ENCODE data around the gene FGD1.

Gene FGD1

DNA sequence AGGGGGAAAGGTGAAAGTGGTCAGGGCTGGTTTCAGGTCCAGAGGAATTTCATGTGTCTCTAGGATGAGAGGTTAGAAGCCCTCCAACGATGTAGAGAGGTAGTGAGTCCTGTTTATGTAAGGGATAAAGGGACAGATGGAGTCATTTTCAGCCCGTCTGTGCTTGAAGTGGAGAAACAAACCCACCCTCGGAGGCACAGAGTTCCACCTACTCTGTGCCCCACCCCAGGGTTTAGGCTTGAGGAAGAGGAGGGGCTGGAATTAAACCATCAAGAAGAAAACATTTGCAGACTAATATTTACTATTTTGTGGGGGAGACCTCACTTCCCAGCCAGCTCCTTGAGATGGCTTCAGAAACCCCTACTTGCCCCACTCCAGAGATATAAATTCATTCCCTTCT lies 33.1 kb upstream of the FGD1 start:
- H3K4me3 ChIP-seq (ENCODE audit: low read depth, low read length), result peak overlapping the region; percentile 82
- TF ChIP-seq, protein P1, sequence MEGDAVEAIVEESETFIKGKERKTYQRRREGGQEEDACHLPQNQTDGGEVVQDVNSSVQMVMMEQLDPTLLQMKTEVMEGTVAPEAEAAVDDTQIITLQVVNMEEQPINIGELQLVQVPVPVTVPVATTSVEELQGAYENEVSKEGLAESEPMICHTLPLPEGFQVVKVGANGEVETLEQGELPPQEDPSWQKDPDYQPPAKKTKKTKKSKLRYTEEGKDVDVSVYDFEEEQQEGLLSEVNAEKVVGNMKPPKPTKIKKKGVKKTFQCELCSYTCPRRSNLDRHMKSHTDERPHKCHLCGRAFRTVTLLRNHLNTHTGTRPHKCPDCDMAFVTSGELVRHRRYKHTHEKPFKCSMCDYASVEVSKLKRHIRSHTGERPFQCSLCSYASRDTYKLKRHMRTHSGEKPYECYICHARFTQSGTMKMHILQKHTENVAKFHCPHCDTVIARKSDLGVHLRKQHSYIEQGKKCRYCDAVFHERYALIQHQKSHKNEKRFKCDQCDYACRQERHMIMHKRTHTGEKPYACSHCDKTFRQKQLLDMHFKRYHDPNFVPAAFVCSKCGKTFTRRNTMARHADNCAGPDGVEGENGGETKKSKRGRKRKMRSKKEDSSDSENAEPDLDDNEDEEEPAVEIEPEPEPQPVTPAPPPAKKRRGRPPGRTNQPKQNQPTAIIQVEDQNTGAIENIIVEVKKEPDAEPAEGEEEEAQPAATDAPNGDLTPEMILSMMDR (IDR thresholded peaks at IDR 0.05; ENCODE audit: low read depth, low read length, missing control alignments), result no peak
- DNase-seq (ENCODE audit: low read depth), result no peak
- in situ Hi-C loops (cut with HindIII; ENCODE audit: low sequenced_read_pairs), result no loop called here

DNA sequence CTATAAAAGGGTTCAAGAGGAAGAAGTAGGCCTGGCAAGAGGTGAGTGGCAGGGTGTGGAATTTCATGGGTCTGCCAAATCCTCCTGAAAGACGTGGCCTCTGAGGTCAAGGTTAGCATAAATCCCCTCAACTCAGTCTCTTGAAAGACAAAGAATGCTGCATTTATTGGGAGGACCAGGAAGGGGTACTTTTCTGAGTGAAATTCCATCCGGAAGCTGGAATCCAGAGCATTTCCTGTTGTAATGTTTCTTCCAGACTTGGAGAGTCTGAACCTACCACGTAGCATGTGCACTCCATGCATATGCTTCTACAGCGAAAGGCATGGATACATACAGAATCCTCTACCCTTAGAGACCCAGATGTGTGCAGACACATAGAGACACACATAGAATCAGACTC lies 13.4 kb upstream of the FGD1 start:
- in situ Hi-C loops (cut with HindIII; ENCODE audit: low sequenced_read_pairs), result no loop called here
- no peak for DNase-seq (ENCODE audit: low read depth)
- TF ChIP-seq, protein P1 (IDR thresholded peaks at IDR 0.05; ENCODE audit: low read depth, low read length, missing control alignments), result no peak
- no peak overlapping the region for H3K4me3 ChIP-seq (ENCODE audit: low read depth, low read length)

DNA sequence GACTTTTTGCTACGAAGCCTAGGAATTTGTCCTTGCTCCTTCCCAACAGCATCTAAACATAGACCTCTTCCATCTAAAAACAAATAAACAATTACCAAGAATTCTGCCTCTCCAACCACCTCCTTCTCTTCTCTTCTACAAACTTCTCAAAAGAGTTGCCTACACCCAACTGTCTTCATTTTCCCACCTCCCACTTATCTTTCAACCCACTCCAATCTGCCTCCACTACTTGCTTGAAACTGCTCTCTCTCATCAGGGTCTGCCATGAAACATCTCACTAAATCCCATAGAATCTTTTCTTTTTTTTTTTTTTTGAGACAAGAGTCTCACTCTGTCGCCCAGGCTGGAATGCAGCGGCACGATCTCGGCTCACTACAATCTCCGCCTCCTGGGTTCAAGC lies 902 bp upstream of the FGD1 start:
- in situ Hi-C loops (cut with HindIII; ENCODE audit: low sequenced_read_pairs), result no loop called here
- H3K4me3 ChIP-seq (ENCODE audit: low read depth, low read length), result no peak overlapping the region
- TF ChIP-seq, protein P1 (IDR thresholded peaks at IDR 0.05; ENCODE audit: low read depth, low read length, missing control alignments), result no peak
- no peak for DNase-seq (ENCODE audit: low read depth)

DNA sequence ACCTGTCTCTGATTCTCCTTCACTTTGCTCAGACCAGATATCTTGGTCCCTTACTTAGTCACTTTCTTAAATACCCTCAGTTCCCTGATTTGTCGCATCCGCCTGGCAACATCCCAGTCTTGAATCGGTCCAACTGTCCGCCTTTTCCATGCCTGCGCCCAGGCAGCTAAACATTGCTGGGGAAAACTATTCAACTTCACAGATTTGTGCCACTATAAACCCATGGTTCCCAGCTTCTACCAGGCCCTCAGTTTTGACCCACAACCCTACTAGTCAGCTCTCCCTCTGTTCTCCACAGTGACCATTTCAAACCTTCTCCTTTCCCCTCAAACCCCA lies 451 bp upstream of the FGD1 start:
- in situ Hi-C loops (cut with HindIII; ENCODE audit: low sequenced_read_pairs), result no loop called here
- H3K4me3 ChIP-seq (ENCODE audit: low read depth, low read length), result peak overlapping the region; percentile 57
- no peak for DNase-seq (ENCODE audit: low read depth)
- TF ChIP-seq, protein P1 (IDR thresholded peaks at IDR 0.05; ENCODE audit: low read depth, low read length, missing control alignments), result no peak

DNA sequence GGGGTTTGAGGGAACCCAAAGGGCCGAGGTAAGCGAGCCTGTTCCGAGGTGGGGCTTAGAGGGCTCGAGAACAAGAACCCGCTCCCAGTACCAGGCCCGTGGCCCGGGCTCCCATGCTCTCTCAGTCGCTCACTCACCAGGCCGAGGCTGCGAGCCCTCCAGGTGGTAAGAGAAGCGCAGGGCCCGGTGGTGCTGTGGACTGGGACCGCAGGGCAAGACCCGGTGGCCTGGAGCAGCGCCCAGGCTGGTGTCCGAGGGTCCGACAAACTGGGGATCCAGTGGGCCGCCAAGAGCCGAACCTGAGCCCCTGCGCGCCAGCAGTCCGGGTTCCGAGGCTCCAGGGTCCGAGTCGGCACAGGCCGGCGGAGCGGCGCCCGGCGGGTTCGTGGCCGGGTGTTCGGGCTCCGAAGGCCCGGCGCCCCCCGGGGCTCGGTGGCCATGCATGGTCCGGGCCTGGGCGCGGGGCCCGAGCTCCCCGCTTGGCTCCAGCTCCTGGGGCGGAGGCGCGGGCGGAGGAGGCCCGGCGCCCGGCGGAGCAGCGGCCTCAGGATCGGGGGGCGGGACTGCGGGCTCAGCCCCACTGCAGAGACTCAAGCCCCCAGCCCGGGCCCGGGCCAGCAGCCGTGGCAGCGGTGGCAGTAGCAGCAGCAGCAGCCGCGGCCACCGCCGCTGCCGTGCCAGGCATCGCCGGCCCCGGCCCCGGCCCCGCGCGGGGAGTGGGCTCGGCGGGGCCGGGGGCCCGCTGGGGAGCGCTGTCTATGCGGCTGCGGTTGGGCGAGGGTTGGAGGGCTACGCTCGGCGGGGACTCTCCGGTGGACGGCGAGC lies 833 bp downstream of the FGD1 start:
- H3K4me3 ChIP-seq (ENCODE audit: low read depth, low read length), result peak overlapping the region; percentile 57
- TF ChIP-seq, protein P1 (IDR thresholded peaks at IDR 0.05; ENCODE audit: low read depth, low read length, missing control alignments), result no peak
- in situ Hi-C loops (cut with HindIII; ENCODE audit: low sequenced_read_pairs), result no loop called here
- DNase-seq (ENCODE audit: low read depth), result no peak

DNA sequence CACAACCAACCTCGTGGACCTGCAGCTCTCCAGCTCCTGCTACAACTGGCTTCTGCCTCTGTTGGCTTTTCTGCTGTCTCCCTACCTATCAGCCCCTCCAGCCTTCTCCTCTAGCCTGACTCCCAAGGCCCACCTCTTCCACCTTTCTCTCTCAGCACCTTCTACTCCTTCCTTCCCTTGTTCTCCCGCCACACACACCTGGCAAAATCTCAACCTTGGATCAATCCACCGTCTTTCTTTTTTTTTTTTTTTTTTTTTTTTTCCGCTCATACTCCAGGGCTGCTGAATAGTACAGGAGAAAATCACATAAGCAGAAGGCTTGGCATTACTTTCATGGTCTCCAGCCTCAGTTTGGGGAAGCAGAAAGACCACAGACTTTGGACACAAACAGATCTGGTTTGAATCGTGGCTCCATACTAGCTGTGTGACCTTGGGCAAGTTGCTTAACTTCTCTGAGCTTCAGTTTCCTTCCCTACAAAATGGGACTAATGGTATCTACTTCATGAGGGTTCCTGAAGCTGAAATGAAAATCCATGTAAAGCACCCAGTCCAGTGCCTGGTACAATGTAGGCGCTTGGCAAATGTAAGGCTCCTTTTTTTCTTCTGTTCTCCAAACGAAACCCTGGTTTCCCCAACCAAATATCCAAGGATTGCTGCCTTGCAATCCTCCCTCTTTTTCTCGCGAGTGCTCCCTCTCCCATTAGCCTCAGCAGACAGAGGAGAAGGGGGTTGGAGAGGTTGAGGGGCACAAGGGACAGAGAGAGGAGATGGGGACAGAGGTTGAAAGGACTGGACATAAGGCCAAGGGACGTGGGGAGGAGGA lies 1.7 kb downstream of the FGD1 start:
- TF ChIP-seq, protein P1 (IDR thresholded peaks at IDR 0.05; ENCODE audit: low read depth, low read length, missing control alignments), result no peak
- peak overlapping the region; percentile 57 for H3K4me3 ChIP-seq (ENCODE audit: low read depth, low read length)
- in situ Hi-C loops (cut with HindIII; ENCODE audit: low sequenced_read_pairs), result no loop called here
- DNase-seq (ENCODE audit: low read depth), result no peak

Data from astrocyte of the cerebellum (primary cell).